ENCODE data around the gene CDC42EP3.

GRCh38 chr2:37672104-37672869 lies 845 bp upstream of the CDC42EP3 start:
- TF ChIP-seq CTCF (IDR thresholded peaks at IDR 0.05) = peak in 1 of 6 experiments; percentile 2
- TF ChIP-seq POLR2A (IDR thresholded peaks at IDR 0.05) = peak in 2 of 4 donors; percentile 29 to 50

All from esophagus squamous epithelium (tissue), 4 donors.